ENCODE measurements around the gene AP2S1. TPM values are rescaled to one million over a fixed set of nuclear protein-coding genes. Genes with fewer than 3 reads are reported as not detected.
"Not testable (repeated sequence)": the region's sequence is repeated elsewhere in the genome, so short reads cannot be mapped to it uniquely, and the experiment has no call there.

Gene AP2S1
- total and polyA plus RNA-seq, 2 donors from 2014 or later = 105 to 226 TPM

GRCh38 chr19:46825731-46826055 is 25.0 kb downstream of the AP2S1 start:
- H3K9ac ChIP-seq (ENCODE audit: low read length in 3 of 3) = no peak overlapping the region
- intact Hi-C loops (cut with DNase I) = no loop called here
- no peaks in the 10 kb centered on the region for H3K4me1 ChIP-seq (ENCODE audit: control insufficient read depth in 2 of 3, insufficient read depth in 2 of 3, low read depth in 1 of 3, low read length in 3 of 3)
- H3K4me3 ChIP-seq (ENCODE audit: low read length in 3 of 3) = no peak overlapping the region
- H3K9me3 ChIP-seq (ENCODE audit: control insufficient read depth in 2 of 3, insufficient read depth in 1 of 3, low read length in 3 of 3) = no peaks in the 10 kb centered on the region
- no peak for TF ChIP-seq CTCF (IDR thresholded peaks at IDR 0.05; ENCODE audit: borderline replicate concordance, extremely low read depth, insufficient read depth)
- DNase-seq = no peak
- no peak overlapping the region for H3K27ac ChIP-seq (ENCODE audit: low read depth in 2 of 2, low read length in 2 of 2)
- no peaks in the 10 kb centered on the region for H3K36me3 ChIP-seq (ENCODE audit: control insufficient read depth in 2 of 3, insufficient read depth in 3 of 3, low read length in 3 of 3)
- no peak for FAIRE-seq
- no peaks in the 10 kb centered on the region for H3K27me3 ChIP-seq (ENCODE audit: control insufficient read depth, insufficient read depth, low read length)

GRCh38 chr19:46824890-46825730 is 25.5 kb downstream of the AP2S1 start:
- H3K9me3 ChIP-seq (ENCODE audit: control insufficient read depth in 2 of 3, insufficient read depth in 1 of 3, low read length in 3 of 3) = no peaks in the 10 kb centered on the region
- no peak overlapping the region for H3K4me3 ChIP-seq (ENCODE audit: low read length in 3 of 3)
- no peaks in the 10 kb centered on the region for H3K4me1 ChIP-seq (ENCODE audit: control insufficient read depth in 2 of 3, insufficient read depth in 2 of 3, low read depth in 1 of 3, low read length in 3 of 3)
- no peaks in the 10 kb centered on the region for H3K36me3 ChIP-seq (ENCODE audit: control insufficient read depth in 2 of 3, insufficient read depth in 3 of 3, low read length in 3 of 3)
- TF ChIP-seq CTCF (IDR thresholded peaks at IDR 0.05; ENCODE audit: borderline replicate concordance, extremely low read depth, insufficient read depth) = no peak
- no peak overlapping the region for H3K9ac ChIP-seq (ENCODE audit: low read length in 3 of 3)
- DNase-seq (no peak), FAIRE-seq (no peak)
- no peak overlapping the region for H3K27ac ChIP-seq (ENCODE audit: low read depth in 2 of 2, low read length in 2 of 2)
- H3K27me3 ChIP-seq (ENCODE audit: control insufficient read depth, insufficient read depth, low read length) = no peaks in the 10 kb centered on the region
- intact Hi-C loops (cut with DNase I) = no loop called here

DNA sequence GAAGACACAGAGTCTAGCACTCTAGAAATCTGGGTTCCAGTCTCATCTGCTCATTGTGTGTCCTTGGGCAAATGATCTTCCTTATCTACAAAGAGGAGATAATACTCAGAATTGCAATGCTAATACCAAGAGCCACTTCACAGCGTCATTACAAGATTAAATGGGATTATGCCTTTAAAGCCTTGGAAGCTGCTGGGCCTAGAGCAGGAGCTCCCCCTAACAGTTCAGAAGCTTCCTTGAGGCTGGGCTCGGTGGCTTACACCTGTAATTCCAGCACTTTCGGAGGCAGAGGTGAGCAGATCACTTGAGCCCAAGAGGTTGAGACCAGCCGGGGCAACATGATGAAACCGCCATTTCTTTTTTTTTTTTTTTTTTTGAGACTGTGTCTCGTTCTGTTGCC is 27.6 kb downstream of the AP2S1 start:
- Histone ChIP-seq H3K4me3 (ENCODE audit: low read length in 3 of 3) (no peak overlapping the region), H3K9me3 (ENCODE audit: control insufficient read depth in 2 of 3, insufficient read depth in 1 of 3, low read length in 3 of 3) (no peaks in the 10 kb centered on the region), H3K4me1 (ENCODE audit: control insufficient read depth in 2 of 3, insufficient read depth in 2 of 3, low read depth in 1 of 3, low read length in 3 of 3) (no peaks in the 10 kb centered on the region), H3K27ac (ENCODE audit: low read depth in 2 of 2, low read length in 2 of 2) (no peak overlapping the region), H3K27me3 (ENCODE audit: control insufficient read depth, insufficient read depth, low read length) (no peaks in the 10 kb centered on the region), H3K36me3 (ENCODE audit: control insufficient read depth in 2 of 3, insufficient read depth in 3 of 3, low read length in 3 of 3) (no peaks in the 10 kb centered on the region), H3K9ac (ENCODE audit: low read length in 3 of 3) (no peak overlapping the region)
- TF ChIP-seq CTCF (IDR thresholded peaks at IDR 0.05; ENCODE audit: borderline replicate concordance, extremely low read depth, insufficient read depth) = no peak
- intact Hi-C loops (cut with DNase I) = no loop called here
- no peak for DNase-seq
- FAIRE-seq = no peak

DNA sequence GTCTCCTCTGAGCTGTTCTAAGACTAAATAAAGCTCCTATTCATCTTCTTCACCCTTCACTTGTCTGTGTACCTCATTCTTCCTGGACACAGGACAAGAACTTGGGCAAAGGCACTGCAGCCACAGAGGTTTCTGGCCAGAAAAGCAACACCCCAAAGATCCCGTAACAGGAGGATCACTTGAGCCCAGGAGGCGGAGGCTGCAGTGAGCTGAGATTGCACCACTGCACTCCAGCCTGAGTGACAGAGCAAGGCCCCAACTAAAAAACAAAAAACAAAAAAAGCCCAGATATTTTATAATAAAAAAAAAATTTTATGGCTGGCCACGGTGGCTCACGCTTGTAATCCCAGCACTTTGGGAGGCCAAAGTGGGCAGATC is 28.2 kb downstream of the AP2S1 start:
- H3K9me3 ChIP-seq (ENCODE audit: control insufficient read depth in 2 of 3, insufficient read depth in 1 of 3, low read length in 3 of 3); H3K27ac ChIP-seq (ENCODE audit: low read depth in 2 of 2, low read length in 2 of 2); H3K4me3 ChIP-seq (ENCODE audit: low read length in 3 of 3); H3K4me1 ChIP-seq (ENCODE audit: control insufficient read depth in 2 of 3, insufficient read depth in 2 of 3, low read depth in 1 of 3, low read length in 3 of 3); FAIRE-seq; H3K36me3 ChIP-seq (ENCODE audit: control insufficient read depth in 2 of 3, insufficient read depth in 3 of 3, low read length in 3 of 3); H3K27me3 ChIP-seq (ENCODE audit: control insufficient read depth, insufficient read depth, low read length); DNase-seq; H3K9ac ChIP-seq (ENCODE audit: low read length in 3 of 3); intact Hi-C loops (cut with DNase I): not testable (repeated sequence)

All from kidney (tissue), 14 donors.